D341Med (cell line): Measurements from ENCODE around the gene BRCA1.
"Not testable (repeated sequence)": the region's sequence is repeated elsewhere in the genome, so short reads cannot be mapped to it uniquely, and the experiment has no call there.

Source experiments
- DNase-seq: peaks from one replicate; pipeline ENCODE4 v3.0.0; 2012; ENCODE audit warnings: low spot score

BRCA1 gene

DNA sequence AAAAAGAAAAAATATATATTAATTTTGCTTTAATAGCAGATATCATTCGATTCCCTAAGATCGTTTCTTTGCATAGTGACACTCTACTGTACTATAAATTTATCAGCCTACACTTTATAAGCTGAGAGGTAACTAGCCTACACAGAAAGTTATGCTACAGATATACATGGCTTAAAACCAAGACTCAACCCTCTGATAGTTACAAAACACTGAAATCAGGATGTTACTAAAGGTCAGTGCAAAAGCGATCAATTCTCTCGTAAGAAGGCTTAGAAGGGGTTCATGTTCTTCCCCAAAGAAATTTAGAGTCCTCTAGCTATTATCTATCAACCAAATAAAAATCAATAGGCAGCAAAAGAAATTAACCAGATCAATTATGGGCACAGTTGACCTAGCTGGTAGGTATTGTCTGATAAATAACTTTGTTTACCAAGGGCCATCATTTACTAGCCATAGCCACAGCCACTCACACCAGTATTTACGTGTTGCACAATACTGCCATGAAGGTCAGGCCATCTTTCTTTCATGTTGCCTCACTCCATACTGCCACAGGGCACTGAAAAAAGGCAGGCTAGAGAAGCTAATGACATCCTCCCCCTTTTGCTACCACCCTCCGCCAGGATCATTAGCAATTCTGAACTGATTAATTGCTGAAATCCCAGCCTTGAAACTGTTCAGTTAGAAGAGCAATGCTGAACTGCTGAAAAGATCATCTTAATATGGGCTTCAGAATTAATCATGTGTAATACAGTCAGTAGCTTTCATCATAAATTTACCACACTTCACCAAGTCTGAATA, 56.4 kb downstream of the BRCA1 start:
- DNase-seq = no peak

DNA sequence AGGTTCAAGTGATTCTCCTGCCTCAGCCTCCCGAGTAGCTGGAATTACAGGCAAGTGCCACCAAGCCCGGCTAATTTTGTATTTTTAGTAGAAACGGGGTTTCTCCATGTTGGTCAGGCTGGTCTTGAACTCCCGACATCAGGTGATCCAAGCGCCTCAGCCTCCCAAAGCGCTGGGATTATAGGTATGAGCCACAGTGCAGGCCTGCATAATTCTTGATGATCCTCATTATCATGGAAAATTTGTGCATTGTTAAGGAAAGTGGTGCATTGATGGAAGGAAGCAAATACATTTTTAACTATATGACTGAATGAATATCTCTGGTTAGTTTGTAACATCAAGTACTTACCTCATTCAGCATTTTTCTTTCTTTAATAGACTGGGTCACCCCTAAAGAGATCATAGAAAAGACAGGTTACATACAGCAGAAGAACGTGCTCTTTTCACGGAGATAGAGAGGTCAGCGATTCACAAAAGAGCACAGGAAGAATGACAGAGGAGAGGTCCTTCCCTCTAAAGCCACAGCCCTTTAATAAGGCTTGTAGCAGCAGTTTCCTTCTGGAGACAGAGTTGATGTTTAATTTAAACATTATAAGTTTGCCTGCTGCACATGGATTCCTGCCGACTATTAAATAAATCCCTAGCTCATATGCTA, 62.1 kb downstream of the BRCA1 start:
- DNase-seq = no peak

DNA sequence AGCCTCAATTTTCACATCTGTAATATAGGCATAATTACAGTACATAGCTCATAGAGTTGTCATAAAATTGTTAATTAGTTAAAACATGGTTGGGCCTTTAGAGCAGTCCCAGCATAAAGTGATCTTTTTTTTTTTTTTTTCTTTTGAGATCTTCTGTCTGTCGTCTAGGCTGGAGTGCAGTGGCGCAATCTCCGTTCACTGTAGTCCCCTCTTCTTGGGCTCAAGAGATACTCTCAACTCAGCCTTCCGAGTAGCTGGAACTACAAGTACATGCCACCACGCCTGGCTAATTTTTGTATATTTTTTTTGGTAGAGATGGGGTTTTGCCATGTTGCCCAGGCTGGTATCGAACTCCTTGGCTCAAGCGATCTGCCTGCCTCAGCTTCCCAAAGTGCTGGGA, 69.1 kb downstream of the BRCA1 start:
- DNase-seq = no peak

DNA sequence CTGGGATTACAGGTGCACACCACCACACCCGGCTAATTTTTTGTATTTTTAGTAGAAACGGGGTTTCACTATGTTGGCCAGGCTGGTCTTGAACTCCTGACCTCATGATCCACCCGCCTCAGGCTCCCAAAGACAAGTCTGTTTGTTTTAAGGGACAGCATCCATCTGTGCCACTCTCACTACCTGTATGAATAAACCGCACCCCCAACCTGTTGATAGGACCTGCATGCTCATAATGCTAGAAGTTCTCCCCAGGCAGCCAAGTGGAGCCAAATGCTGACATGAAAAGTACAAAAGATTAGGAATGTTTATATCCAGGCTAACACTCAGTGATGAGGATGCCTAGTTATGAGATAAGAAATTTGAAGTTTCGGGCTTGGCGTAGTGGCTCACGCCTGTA, 72.2 kb downstream of the BRCA1 start:
- not testable (repeated sequence) for DNase-seq

DNA sequence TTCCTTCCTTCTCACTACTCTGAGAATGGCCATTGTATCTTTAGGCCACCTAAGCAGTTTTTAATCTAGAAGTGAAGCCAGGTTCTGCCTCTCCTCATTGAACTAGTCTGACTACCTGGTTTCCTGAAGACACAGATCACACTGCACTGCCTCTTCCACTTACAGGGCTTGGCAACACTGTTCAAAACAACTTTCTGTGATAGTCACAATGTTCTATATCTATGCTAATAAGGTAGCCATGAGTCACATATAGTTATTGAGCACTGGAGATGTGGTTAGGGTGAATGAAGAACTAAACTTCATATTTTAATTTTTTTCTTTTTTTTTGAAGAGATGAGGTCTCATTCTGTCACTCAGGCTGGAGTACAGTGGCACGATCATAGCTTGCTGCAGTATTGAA, 73.2 kb downstream of the BRCA1 start:
- DNase-seq = no peak

DNA sequence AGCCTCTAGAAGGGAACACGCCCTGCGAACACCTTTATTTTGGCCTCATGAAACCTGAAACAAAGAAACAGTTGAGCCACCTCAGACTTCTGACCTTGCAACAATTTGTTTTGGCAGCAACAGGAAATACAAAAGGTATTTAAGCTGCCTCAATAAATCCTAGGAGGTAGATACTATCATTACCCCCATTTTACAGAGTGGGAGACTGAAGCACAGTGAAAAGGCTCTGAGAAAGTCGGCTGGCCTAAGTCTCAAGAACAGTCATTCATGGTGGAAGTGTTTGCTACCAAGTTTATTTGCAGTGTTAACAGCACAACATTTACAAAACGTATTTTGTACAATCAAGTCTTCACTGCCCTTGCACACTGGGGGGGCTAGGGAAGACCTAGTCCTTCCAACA, 81.1 kb downstream of the BRCA1 start:
- DNase-seq = no peak

DNA sequence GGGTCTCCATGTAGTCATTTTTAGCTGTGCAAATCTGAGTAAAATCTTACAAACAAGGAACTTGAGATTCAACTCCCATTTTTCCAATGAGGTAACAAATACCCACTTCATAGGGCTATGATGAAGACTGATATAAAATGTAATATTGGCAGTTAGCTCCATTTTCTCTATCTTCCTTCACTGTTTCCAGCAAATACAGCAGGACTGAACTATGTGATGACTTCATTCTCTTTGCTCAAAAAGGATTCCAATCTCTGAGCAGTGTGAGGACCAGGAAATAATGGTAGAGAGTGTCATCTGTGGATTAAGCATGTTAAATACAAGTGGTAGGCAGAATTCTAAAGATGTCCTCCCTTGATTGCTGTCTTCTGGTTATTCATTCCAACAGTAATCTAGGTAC, 81.9 kb downstream of the BRCA1 start:
- no peak for DNase-seq

DNA sequence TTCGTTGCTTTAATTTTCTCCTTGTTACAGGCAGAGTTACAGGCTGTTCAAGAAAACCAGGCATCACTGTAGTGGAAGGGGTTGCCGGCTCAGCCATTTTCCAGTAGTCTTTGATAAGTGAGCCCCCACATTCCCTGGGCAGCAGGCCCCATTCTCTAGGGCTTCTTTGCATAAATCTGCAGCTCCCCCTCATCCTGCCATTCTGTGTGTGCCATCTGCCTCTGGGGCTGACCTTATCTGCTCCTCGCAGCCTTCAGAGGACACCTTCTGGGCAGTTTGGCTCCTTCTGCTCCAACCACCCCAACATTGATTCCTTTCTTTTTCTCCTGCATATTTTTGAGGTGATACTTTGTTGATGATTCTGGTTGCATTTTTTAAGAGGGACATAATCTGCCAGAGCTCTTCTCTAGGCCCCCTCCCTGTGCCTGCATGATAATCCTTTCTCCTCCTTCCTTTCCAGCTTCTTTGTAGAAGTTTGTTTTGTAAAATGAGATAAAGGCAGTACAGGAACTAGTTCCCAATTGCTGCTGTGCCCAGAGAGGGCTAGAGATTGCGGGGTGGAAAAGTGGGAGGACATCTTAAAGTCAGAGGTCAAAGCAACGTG, 83.0 kb downstream of the BRCA1 start:
- no peak for DNase-seq

DNA sequence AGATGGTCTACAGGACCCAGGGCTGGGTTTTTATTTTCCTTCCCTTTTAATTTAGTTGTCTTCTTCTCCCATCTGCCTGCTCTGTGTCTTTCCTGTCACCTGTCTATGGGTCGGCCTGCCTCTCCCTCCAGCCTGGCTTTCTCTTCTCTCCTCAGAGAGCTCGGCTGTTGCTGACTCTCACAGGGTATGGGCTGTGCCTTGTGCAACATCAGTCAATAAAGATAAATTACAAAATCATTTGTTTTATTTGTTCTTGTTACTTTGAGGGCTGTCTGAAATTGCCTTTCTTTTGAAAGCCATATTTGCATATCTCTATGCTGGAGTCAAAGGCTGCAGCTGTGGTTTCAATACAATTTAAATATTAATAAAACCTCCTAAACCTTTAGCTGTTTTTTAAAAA, 84.5 kb downstream of the BRCA1 start:
- no peak for DNase-seq

DNA sequence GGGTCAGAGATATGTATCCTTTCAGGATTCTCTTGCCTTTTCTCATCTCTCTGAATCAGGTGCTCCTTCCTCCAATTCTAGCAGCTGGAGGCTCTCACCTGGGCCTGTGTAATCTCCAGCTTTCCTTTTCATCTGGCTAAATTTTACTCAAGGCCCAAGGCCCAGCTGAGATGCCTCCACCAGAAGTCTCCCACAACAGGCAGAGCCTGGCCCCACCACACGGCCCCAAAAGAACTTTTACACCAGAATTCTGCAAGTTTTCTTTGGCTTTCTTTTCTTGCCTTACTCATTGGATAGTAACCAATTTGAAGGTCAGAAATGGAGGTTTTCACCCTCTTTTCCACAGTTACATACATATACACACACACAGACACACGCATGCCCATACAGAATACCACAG, 85.5 kb downstream of the BRCA1 start:
- no peak for DNase-seq

DNA sequence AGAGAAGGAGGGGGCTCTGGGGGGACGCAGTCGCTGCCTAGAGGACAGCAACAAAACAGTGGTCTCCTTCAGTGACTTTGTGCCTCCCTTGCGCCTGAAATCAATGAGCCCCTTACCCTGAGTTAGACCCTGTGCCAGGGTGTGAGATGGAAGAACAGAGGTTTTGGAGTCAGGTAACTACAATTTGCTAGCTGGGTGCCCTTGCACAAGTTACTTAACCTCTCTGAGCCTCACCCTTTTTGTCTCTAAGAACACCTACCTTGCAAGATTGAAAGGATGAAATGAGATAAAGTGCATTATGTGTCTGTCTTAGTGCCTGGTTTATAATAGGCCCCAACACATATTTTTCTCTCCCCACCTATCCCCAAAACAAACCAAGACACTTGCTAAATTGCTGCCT, 90.3 kb downstream of the BRCA1 start:
- DNase-seq = no peak

DNA sequence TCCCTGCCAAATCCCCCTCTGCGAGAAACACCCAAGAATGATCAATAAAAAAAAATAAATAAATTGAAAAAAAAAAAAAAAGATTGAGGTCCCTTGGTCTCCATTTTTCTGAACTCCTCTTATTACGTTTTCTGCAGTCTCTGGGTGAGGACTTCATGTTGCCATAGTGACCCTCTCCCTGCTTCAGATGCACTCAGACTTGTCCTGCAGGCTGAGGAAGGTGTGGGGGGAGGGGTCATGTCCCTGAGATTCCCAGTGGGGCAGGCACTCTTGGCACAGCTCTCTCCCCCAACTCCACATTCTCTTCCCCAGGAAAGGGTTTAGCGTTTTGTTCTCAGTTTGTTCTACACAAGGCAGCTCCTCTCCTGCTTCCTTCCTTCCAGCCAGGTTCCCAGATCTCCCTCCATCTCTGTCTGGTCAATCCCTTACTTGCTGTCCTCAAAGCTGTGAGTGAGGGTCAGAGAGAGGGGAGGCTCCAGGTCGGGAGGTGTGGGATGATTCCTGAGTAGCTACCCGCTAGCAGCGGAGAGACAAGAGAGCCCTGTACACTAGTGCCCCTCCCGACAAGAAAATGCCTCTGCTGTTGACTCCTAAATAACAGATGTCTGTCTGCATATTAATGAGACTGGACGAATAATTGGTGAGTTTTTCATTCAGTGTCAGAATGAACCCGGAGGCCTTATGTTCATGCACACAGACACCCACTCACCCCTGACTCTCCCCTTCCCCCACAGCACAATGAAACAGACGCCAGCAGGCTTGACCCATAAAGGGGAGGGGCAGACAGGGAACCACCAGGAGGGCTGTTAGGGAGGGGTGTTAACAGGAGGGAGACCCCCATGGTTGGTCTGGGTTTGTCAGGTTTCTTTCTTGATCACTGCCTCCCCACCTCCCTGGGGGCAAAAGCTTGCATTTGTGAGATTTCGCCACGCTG, 90.9 kb downstream of the BRCA1 start:
- DNase-seq = no peak

DNA sequence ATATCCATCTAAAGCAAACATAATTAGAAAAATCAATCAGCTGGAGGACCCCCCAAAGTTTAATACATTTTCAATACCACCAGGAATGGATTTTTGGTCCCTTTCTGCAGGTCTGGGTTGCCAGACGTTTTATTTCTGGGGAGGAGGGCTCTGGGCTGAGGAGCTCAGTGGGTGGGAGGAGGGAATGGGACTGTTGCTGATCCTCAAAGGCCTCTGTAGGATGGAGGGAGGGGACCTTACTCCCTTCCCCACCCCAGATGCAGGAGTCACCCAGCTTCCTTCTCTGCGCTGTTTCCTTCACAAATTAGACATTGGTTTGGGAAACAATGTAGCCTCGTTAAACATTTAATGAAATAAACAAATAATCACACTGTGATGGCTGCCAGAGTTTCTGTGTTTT, 93.5 kb downstream of the BRCA1 start:
- DNase-seq = no peak

DNA sequence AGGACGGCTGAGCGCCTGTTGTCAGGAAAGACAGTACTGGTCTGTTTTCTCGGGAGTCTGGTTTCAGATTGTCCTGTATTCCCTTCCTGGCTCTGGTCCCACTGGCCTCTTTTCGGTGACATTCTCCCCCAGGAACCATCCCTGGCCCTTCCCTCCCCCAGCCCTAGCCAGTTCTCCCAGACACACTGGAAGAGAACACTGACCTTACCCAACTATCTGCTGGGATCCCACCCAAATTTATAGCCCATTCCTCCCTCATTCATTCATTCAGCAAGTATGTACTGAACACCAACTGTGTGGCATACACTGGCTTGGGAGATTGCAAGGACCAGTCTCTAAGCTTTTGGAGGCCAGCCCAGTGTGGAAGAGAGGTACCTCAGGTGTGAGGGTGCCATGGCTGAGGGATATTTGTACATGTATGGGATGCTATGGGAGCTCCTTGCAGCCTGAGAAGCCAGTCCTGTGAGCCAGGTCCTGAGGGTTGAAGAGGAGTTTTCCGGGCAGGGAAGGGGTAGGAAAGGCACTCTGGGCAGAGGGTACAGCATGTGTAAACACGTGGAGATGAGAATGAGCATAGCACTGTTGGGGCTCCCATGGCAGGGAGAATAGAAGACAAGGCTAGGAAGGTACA, 94.9 kb downstream of the BRCA1 start:
- DNase-seq = no peak

DNA sequence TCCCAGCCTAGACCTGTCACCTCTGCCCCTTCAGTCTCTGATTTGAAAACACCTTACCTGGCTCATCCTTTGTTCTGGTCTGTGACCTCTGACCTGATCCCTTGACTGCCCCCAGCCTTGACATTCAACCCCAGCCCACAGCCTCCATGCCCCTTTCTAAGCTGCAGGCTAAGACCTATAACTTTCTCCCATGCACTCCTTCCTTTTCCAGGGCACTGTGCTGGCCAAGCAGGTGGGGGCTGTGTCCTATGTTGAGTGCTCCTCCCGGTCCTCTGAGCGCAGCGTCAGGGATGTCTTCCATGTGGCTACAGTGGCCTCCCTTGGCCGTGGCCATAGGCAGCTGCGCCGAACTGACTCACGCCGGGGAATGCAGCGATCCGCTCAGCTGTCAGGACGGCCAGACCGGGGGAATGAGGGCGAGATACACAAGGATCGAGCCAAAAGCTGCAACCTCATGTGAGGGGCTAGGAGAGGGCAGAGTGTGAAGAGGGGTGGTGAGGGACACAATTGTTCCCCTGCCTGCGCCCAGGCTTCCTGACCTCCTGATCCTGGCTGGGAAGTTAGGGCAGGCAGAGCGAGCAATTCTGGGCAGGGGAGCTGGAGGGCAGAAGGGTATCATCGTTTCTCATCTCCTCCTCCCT, 96.8 kb downstream of the BRCA1 start:
- no peak for DNase-seq

DNA sequence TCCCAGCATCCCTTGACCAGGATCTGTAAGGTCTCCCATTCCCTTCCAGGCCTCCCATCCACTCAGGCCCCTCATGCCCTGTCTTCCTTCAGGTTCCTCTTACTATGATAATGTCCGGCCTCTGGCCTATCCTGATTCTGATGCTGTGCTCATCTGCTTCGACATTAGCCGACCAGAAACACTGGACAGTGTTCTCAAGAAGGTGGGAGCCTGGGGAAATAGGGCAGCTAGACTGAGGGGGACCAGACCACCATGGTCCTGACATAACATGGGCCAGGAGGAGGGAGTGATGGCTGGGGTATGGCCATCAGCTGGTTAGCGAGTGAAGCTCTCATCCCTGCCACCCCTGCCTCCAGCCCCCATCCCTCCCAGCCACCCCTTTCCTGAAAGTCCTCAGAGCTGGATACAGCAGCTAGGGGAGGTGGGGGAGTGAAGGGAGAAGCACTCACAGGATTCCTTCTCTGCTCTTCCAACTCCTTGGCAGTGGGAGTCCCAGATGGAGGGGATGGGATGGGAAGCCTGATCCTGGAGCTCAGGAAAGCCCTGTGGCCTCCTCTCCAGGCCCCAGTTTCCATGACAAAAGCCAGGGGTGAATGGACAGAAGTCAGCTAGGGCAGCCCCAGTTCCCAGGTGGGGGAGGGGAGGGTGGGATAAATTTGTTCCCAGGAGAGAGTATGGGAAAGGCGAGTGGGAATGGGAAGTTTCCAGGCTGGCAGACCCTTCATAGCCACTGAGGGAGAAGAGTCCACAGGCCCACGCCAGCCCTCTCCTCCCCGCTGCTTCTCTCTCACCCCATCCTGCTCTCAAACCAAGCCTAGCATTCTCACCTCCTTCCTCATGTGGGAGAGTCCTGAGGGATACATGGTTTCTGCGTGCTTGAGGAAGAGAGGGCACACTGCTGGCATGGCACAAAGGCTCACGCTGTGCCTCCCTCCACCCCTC, 97.8 kb downstream of the BRCA1 start:
- DNase-seq = no peak

DNA sequence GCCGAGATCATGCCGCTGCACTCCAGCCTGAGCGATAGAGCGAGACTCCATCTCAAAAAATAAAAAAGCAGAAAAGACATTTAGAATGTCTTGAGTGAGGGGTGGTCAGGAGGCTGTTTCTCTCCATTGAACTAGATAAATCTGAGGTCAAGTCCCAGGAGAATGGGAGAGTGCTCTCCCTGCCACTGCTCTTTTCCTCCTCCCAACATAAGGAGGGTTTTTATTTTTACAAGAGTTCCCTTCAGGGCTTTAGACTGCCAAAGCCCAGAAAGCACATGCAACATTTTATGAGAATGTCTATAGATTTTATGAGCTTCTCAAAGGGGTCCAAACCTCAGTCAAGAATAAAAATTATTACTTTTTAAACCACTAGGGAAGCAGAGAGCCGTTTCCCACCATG, 98.6 kb downstream of the BRCA1 start:
- DNase-seq = no peak

DNA sequence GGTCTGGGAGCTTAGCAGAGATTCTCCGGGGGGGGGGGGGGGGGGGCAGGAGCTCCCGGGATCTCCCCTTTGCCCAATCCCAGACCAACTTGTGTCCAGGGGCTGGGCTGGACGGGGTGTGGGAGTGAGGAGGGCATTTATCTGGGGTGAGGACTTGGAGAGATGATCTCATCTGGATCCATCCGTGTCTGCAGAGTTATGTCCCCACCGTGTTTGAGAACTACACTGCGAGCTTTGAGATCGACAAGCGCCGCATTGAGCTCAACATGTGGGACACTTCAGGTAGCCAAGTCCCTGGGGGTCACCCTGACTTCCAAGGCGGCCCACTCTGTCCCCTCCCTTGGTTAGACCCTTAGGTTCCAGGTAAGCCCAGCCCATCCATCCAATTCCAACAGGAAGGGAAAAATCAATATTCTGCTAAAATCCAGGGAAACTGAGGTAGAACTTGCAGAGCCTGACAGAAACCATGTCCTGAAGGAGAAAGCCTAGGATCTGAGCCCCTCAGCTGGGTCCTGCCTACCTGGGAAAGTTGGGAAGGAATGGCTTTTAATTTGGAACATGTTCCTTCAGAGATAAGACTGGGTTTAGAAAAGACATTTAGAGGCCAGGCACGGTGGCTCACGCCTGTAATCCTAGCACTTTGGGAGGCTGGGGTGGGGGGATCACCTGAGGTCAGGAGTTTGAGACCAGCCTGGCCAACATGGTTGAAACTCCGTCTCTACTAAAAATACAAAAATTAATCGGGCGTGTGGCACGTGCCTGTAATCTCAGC, 99.2 kb downstream of the BRCA1 start:
- DNase-seq = no peak

DNA sequence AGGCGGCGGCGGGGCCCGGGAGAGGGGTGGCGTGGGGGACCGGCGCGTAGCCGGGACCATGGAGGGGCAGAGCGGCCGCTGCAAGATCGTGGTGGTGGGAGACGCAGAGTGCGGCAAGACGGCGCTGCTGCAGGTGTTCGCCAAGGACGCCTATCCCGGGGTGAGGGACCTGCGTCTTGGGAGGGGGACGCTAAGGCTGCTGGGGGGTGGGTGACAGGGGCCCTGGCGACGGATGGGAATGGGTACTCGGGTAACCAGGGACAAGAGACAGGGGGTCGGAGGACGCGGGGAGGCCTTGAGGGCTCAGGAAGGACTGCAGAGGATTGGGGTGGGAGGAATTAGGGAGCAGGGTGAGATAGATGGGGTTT, 99.9 kb downstream of the BRCA1 start:
- no peak for DNase-seq
